HG02970 (cell line): ENCODE measurements around the gene FYN.

Source experiments
- ATAC-seq: cut with Tn5 transposase; IDR thresholded peaks from one replicate; pipeline ENCODE4 v1.9.1; 2021; ENCODE audit warnings: mild to moderate bottlenecking, moderate library complexity, moderate number of reproducible peaks; ENCODE audit not compliant: unreplicated experiment, low FRiP score

FYN gene

DNA sequence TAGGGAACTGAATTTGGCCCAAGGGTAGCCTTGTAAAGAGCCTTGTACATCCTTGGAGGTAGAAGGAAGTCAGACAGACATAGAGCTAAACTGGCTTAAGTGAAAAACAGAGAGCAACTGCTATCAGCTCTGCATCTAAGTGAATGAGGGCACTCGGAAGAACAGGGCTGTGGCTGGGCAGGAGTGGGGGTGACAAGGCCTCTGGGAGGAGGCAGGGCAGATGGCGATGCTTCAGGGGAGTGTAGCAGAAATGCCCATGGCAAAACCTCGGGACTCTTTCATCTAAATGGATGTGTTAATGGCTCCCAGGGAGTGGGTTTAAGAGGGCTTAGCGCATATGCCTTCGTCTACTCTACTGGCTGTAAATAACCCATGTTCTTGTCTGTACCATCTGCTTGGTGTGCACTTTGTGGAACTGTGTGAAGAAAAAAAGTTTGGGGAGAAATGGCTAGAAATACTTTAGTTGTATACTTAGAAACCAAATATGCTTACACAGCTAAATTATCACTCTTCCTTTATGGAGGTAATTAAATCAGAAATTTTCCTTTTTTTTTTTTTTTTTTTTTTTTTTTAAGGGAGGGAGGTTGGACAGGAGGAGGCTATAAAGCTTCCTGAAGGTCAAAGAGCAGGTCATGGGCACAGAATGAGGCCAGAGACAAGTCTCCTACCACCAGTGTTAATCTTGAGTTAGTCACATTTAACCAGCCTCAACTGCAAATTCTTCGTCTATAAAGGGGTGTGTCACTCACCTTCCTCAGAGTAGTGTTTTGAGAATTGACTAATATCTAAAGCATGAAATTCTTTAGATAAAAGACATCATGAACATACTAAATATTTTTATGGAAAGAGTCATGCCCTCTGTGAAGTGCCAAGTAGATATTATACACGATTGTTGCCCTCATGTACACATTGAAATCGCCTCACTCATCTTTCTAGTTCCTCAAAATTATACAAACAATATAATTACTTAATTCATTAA lies 60.9 kb downstream of the FYN start:
- no peak for ATAC-seq

DNA sequence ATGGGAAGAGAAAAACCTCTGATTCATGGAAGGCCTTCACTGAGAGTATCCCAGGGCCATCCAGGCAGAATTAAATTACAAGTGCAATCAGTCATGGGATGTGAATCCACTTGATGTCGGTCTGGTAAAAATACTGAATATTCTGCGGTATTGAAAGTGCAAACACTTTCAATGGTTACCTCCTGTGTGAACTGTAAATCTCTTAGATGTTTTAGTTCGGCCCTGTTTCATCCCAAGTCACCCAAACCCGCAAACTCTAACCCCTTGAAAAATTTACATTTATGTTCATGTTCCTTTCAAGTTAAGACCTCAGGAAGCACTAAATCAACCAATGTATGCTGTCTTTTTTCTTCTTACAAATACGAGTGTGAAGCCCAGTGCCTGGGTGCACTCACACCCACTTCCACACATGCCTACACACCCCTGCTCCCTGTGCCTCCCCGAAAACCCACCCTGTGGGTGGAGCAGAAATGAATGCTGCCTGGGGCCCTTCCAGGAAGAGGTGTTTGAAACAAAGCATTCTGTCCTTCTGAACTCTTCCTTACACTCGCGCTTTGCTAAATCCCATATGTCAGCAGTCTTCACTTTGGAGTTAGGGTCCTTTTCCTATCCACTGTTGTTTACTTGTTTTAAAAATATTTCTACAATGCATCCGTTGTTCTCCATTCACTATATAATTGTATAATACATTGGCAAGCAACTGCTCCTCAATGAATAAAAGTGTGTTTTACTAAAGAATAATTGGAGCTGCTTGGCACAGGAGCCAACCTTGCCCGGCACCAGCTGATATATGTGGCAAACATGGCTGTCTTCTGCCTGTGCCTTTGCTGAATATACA lies 62.7 kb downstream of the FYN start:
- no peak for ATAC-seq

DNA sequence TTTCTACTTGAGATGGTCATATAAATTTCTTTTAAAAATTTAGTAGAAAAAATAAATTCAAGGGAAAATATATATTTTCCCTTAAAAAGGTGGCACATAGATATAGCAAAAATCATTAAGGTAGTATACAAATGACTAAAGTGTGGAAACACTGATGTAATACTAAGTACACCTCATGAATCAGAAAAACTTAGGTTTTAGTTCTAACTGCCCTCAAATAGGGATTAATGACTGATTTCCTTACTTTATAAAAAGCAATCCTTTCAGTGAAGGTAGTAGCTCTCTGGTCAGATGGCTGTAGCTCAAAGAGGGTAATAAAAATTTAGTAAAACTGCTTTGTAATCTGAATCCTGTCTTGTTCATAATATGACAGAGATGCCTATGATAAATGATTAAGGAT lies 63.5 kb downstream of the FYN start:
- ATAC-seq: no peak

DNA sequence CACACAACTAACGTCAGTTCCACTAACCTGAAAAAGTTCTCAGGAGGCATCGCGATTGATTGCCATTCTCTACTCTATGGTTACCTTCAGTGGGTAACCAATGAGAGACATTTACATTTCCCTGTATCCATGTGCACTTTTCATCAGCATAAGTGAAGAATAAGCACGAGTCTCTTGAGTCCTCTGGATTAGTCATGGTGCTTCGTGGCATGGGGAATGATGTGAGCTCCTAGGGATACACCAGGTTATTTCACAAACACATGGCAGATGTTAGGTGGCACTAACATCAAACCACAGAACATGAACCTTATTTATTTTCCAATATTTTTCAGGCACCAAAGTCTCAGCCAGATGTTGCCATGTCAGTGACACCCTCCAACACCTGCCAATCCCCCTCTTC lies 64.0 kb downstream of the FYN start:
- ATAC-seq: no peak

DNA sequence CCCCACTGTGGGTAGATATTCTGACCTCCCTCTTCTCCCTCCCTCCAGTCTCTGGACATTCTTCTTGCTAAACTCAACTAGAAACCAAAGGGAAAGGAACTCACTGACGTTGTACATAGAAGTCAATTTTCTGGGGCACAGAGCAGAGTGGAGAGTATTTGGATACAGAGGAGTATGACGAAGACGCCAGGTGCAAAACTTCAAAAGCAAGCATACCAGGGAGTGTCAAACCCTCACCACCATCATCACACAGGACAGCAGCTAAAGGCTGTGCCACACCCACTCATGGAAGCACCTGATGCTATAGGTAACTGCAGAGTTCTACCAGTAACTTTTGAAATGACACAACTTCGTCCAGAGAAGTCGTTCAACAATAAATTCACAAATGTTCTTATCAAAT lies 64.8 kb downstream of the FYN start:
- no peak for ATAC-seq

DNA sequence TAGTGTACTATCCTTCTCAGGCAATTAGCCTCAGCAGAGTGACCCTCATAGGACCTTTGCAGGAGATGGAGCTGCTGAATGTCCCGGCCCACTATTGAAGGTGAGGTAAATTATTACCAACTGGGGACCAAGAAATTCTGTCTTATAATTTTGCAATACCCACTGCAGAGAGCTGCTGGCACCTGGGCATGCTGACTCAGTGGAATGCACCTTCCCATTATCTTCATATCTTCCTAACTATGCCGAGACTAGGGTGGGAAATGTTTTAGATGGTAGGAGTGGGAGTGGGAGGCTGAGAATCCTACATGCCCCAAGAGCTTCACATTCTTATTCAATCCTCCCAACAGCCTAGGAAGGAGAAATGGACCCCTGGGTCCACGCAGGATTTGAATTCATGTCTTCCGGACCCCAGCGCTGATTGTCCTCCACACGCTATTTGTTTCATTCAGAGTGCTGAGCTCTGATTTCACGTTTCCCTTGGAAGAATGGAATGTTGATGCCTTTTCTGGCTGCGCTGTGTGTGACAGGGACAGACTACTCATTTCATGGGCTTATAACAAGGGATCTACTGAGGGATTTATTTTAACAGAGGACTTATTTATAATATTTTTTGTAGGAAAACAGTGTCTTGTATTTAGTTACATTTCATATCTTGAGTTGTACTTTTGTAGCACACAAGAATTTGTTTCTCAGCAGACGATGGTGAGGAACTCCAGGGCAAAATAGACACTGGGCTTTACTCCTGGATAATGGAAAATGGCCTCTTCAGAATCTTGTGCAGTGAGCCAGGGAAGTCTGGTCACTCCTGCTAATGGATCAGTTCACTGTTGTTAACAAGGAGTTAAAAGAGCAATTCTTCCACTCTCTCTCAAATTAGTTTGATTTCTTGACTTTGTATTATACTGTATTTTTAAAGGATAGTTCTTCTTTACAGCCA lies 66.4 kb downstream of the FYN start:
- ATAC-seq: no peak

DNA sequence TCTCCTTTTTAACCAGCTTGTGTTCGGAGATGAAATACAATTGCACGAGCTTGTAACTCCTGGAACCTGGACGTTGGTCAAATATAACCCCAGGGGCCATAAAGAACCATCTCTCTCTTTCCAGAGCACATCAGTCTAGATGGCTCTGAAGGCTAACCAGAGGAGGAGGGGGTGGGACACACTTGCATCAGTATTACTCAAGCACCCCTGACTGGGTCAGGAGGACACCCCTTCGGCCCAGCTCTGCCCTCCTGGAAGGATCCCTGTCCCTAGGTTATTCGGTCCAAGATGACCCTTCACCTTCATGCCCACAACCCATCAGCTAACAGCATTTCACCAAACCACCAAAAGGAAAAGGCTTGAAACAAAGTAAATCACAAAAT lies 67.1 kb downstream of the FYN start:
- ATAC-seq: no peak

DNA sequence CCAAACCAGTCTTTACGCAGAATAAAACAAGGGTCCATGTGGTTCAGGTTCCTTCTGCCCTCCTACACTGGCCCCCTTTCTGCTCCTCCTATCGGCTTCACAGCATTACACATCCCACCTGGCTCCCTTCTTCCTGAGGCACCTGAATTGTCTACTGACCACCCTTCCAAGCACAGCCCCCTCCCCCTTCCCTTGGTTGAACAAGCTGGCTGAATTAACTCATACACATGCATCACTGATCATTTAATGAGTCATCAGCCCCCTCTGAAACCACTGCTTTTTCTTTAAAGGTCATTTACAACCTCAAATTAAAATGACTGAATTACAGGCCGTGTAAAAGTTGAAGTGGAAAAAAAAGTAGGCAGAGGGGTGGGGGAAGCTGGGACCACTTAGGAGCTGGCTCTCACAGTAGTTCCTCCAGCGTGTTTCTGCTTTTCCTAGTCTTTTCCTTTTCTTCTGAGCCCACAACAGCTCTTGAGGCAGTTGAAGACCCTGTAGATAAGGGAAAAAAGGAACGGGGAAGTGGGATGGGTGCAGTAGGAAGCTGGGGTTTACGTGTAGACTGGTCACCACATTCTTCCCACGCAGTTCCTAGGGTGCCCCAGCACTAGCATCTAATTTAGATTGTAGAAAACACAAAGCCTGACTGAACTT lies 67.6 kb downstream of the FYN start:
- no peak for ATAC-seq

DNA sequence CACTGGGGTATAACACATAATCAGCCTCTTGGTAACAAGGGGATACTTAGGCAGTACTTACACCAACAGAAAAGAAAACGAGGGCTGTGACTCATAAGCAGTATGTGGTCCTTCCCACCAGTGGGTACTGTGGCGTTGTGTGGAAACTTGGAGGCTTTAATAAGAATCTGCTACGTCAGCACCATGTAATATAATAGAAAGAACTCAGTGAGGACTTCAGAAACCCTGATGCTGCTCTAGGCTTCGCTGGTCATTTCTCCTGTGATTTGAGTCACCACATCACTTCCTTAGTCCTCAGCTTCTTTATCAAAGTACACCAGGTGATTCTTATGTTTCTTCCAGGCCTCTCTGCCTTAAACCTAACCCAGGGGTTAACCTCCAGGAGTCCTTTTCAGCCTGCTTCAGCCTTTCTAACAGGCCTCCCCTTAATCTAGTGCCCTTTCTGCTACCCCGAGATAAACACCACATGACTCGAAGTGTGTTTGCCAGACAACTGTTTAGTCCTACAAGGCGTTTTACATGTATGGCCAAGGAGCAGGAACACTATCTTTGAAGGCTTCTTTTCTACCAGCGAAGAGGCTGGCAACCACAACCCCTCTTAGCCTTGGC lies 68.5 kb downstream of the FYN start:
- peak; percentile 50 for ATAC-seq

DNA sequence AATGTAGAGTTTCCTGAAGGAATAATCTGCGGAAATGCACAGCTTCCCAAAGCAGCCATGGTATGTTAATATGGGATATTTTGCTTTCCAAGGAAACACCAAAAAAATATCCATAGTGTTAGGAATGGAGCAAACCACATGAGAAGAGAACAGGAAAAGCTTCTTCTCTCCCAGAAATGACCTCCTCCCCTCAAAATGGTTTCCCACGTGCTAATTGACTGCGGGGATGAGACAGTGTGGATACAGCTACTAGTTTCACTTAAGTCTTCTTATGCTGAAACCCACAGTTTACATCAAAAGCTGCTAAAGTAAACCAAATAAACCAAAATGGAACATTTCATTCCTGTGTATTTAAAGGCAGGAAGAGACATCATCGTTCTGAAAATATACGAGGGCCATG lies 69.4 kb downstream of the FYN start:
- ATAC-seq: no peak

DNA sequence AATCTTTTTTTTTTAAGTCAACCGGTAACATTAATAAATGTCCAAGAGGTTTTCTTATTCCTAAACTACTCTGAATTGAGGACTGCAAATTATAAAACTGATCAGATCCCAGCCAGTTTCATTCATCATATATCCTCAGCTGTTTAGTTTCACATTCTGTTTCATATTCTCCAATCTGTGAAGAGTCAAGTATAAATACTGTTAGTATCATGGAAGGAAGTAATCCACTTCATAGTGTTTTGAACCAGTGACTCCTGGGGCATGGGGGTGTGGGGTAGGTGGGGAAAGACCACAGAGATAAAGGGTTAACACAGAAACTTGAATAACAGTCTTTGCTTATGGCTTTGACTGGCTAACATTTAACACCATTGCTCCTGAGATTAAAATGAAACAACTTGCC lies 69.9 kb downstream of the FYN start:
- no peak for ATAC-seq

DNA sequence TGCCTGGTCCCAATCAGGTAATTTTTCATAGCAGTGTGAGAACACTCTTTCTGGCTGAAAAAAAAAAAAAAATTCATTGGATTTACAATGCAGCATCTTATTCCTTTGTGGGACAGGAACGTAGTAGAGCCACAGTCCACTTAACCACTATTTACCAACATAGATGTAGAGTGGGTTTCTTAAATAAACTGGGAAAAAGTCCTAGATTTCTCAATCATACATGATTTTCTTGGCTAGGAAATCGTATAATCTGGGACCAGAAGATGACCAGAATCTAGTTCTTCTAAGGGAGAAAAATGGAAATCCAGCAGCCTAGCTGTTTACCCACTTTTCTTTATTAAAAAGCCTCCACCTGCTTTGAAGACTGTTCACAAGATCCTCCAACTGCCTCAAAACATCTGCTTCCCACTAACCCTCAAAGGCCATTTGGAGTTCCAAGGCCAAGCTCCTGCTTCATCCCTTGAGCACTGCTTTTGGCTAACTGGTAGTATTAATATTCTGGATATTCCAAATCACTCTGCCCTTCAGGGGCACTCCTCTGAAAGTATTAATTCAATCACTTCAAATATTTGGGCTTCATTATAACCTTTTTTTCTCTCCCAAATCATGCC lies 70.4 kb downstream of the FYN start:
- no peak for ATAC-seq

DNA sequence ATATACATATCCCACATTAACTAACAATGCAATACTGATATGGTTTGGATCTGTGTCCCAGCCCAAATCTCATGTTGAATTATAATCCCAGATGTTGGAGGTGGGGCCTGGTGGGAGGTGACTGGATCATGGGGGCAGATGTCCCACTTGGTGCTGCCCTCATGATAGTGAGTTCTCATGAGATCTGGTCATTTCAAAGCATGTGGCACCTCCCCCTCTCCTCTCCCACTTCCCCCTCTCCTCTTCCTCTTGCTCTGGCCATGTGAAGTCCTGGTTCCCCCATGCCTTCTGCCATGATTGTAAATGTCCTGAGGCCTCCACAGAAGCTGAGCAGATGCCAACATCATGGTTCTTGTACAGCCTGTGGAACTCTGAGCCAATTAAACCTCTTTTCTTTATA lies 71.2 kb downstream of the FYN start:
- ATAC-seq: no peak

DNA sequence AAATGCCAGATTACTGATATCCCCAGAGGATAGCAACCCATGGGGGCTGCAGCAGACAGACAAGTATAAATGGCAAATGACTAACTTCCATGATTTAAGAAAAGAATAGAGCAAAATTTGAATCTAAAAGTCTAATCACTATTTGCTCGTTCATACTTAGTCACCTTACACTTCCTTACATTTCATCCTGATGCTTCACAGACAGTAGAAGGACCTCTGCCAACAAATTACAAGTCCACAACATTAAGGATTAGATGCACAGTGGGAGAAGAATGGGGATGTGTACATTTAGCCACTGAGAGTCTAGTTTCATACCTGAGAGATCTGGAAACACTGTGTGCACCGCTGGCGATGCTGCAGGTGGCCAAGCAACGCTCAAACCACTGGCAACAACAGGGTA lies 72.4 kb downstream of the FYN start:
- no peak for ATAC-seq

DNA sequence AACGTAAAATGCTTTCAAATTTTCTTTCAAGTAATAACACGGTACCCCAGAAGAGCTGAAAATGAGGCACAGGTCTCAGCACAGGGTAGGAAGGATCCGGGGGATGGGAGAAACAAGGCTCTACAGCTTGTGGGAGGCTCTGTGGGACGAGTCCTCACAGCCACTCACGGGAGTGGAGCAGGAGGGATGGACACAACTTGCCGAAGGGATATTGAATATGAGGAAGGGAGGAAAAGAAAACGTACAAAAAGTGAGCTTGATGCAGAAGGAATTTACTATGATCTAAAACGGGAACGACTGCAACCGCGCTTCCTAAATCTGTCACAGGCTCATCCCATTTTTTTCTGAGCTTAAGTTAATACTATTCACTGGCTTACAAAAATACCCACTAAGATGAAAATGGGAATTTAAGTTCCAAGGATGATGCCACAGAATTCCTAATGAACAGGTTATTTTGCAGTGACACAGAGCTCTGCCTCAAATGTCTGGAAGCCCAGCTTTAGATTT lies 72.9 kb downstream of the FYN start:
- ATAC-seq: no peak

DNA sequence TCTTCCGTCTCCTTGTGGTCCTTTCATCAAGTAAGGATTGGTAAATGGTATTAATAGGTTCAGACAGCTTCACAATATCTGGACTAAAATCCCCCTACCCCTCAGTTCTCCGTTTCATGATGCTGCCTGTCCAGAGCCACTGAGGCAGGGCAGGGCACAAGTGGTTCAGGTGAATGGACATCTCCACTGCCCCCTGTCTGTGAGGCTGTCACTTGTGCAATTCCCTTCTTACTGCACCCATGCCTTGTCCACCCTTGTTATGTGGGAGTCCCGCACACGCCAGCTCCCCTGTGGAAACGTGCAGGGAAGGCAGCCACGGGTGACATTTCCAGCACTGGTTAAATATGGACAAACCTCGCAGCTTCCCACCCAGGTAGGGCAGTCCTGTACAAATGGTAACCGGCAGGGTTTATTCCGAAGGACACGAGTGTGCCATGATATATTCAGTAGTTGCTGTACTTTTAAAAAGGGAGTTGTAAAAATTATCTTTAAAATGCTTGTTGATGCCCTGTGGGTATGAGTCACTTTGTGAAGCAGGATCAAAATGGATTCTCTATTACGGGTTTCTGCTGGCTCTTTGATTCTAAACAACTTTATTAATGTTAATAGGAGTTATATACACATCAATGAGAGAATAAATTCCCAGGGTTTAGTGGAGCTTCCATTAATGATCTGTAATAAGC lies 73.5 kb downstream of the FYN start:
- no peak for ATAC-seq

DNA sequence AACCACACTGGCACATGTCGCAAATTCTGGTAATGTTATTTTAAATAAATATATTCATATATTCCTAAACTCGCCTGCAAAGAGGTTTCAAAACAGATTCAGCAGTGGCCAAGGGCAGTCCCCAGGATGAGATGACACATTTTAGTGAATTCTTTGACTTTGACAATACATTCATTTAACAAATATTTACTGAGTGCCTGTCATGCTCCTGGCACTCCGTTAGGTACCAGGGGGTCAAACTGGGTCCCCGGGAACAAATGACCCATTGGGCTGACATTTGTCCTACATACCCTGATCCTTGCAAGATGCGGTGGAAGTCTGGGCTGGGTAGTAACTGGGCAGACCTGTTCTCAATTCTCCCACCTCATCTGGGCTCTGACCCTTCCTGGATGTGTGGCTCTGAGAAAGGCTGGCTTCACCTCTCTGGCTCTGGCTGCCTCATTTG lies 74.9 kb downstream of the FYN start:
- ATAC-seq: no peak

DNA sequence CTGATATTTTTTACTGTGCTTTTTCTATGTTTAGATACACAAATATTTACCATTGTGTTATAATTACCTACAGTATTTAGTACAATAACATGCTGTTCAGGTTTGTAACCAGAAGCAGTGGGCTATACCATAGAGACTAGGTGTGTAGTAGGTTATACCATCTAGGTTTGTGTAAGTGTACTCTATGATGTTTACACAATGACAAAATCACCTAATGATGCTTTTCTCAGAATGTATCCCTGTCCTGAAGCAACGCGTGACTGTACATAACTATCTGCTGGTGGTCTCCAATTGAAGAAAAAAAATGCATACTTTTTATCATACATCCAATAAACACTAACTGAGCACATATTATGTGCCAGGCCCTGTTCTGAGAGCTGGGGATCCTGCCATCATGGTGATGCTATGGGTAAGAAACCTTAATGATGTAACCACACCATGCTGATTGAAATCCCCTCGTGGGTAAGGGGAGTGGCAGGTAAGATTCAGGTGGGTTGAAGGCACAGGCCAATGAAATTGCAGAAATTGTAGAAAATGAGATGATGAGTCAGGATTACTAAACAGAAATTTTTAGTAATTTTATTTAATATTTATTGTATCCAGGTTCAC lies 76.8 kb downstream of the FYN start:
- no peak for ATAC-seq
